Right renal cortex interstitium (tissue), 3 donors: ENCODE measurements around the gene HNRNPCL1. TPM values are rescaled to one million over a fixed set of nuclear protein-coding genes. Genes with fewer than 3 reads are reported as not detected.
"Not testable (repeated sequence)": the region's sequence is repeated elsewhere in the genome, so short reads cannot be mapped to it uniquely, and the experiment has no call there.

Source experiments
- DNase-seq, 3 donors: peaks; one replicate each; pipeline ENCODE4 v3.0.0-alpha.2; 2013; ENCODE audit warnings: low read depth in 3 of 3, low spot score in 2 of 3
- polyA plus RNA-seq, 3 donors: library from polyadenylated mRNA; unstranded; fragments of 120-200 nt; gene quantifications; one replicate each; pipeline ENCODE4 v1.2.1, GENCODE V29; 2013; ENCODE audit not compliant: insufficient read length in 3 of 3

The HNRNPCL1 gene
- under 1 TPM in 2 of 3 donors, not detected in 1; 0.17 to 0.23 TPM for polyA plus RNA-seq

GRCh38 chr1:12848620-12849019 is at the start of gene HNRNPCL1:
TSS of gene HNRNPCL1 (minus strand) at chr1:12848720. CDS start at chr1:12848289, 431 bp downstream.
- DNase-seq: not testable (repeated sequence)

GRCh38 chr1:12898170-12898569 is 49.6 kb upstream of the HNRNPCL1 start, which contains the start of gene PRAMEF10:
TSS of gene PRAMEF10 (minus strand) at chr1:12898270. CDS start at chr1:12895847, 2,423 bp downstream.
- DNase-seq: not testable (repeated sequence)

GRCh38 chr1:12886101-12886500 is 37.6 kb upstream of the HNRNPCL1 start, which contains the start of gene PRAMEF4:
TSS of gene PRAMEF4 (minus strand) at chr1:12886201. CDS start at chr1:12883394, 2,807 bp downstream.
- DNase-seq: not testable (repeated sequence)

GRCh38 chr1:12878453-12878852 is 29.9 kb upstream of the HNRNPCL1 start:
- not testable (repeated sequence) for DNase-seq

- not testable (repeated sequence) for DNase-seq
Observed at GRCh38 chr1:12863131-12863880, 14.8 kb upstream of the HNRNPCL1 start.

- not testable (repeated sequence) for DNase-seq
Observed at GRCh38 chr1:12856786-12857185, 8.3 kb upstream of the HNRNPCL1 start, which contains the start of gene PRAMEF2. TSS of gene PRAMEF2 (plus strand) at chr1:12857086. CDS start at chr1:12859010, 1,924 bp downstream.

GRCh38 chr1:12851779-12852178 is 3.3 kb upstream of the HNRNPCL1 start:
- DNase-seq: no peak

GRCh38 chr1:12833251-12833650 is 15.3 kb downstream of the HNRNPCL1 start:
- not testable (repeated sequence) for DNase-seq

GRCh38 chr1:12831310-12831709 is 17.2 kb downstream of the HNRNPCL1 start, which contains the start of gene PRAMEF11:
TSS of gene PRAMEF11 (minus strand) at chr1:12831410. CDS start at chr1:12828789, 2,621 bp downstream.
- not testable (repeated sequence) for DNase-seq

- DNase-seq: not testable (repeated sequence)
Observed at GRCh38 chr1:12819061-12819460, 29.5 kb downstream of the HNRNPCL1 start.

GRCh38 chr1:12811409-12811784 is 37.1 kb downstream of the HNRNPCL1 start:
- no peak for DNase-seq

GRCh38 chr1:12810691-12811408 is 37.7 kb downstream of the HNRNPCL1 start:
- DNase-seq: no peak

- DNase-seq: no peak
Observed at GRCh38 chr1:12809933-12810332, 38.6 kb downstream of the HNRNPCL1 start.

GRCh38 chr1:12799730-12800129 is 48.8 kb downstream of the HNRNPCL1 start:
- DNase-seq: no peak

GRCh38 chr1:12798911-12799310 is 49.6 kb downstream of the HNRNPCL1 start:
- no peak for DNase-seq

Other genes starting within 250 kb of the HNRNPCL1 start
- gene DHRS3, start 230.5 kb downstream of the HNRNPCL1 start, polyA plus RNA-seq: 10 to 100 TPM; 68.3 to 85.7 (median 68.8) TPM
- gene AADACL4, start 204.6 kb downstream of the HNRNPCL1 start, polyA plus RNA-seq: 1 to 10 TPM; 1.4 to 1.7 (median 1.7) TPM
- not detected for gene AADACL3, start 132.6 kb downstream of the HNRNPCL1 start, polyA plus RNA-seq
- gene CFAP107, start 102.5 kb downstream of the HNRNPCL1 start, polyA plus RNA-seq: 1 to 10 TPM in 2 of 3 donors, under 1 TPM in 1; 0.82 to 1.5 (median 1.3) TPM
- gene PRAMEF12, start 75.0 kb downstream of the HNRNPCL1 start, polyA plus RNA-seq: not detected
- gene PRAMEF1, start 57.3 kb downstream of the HNRNPCL1 start, polyA plus RNA-seq: not detected
- not detected for gene PRAMEF11, start 17.3 kb downstream of the HNRNPCL1 start, polyA plus RNA-seq
- gene PRAMEF2, start 8.4 kb upstream of the HNRNPCL1 start, polyA plus RNA-seq: not detected
- gene PRAMEF4, start 37.5 kb upstream of the HNRNPCL1 start, polyA plus RNA-seq: not detected
- not detected for gene PRAMEF10, start 49.5 kb upstream of the HNRNPCL1 start, polyA plus RNA-seq
- not detected for gene PRAMEF7, start 67.9 kb upstream of the HNRNPCL1 start, polyA plus RNA-seq
- not detected for gene PRAMEF6, start 98.9 kb upstream of the HNRNPCL1 start, polyA plus RNA-seq
- not detected for gene PRAMEF27, start 207.9 kb upstream of the HNRNPCL1 start, polyA plus RNA-seq
- gene HNRNPCL3, start 212.0 kb upstream of the HNRNPCL1 start, polyA plus RNA-seq: not detected
- not detected for gene PRAMEF25, start 222.1 kb upstream of the HNRNPCL1 start, polyA plus RNA-seq